ENCODE data around the gene CFDP1.

DNA sequence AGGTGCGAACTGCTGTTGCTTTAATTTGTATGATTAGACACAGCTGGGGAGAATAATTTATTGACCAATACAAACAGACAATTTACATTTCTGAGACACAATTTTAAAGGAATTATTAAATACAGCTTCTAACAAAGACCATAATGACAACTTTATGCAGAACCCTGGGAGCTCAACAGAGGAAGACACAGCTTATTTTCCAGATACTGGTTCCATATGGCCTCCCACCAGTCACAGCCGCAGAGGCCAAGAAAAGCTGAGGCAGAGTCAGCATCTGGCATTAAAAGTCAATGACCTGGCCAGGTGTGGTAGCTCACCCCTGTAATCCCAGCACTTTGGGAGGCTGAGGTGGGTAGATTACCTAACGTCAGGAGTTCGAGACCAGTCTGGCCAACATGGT lies 115.8 kb downstream of the CFDP1 start:
- TF ChIP-seq CTCF (conservative IDR thresholded peaks at IDR 0.05; ENCODE audit: low read length) = no peak
- TF ChIP-seq EZH2phosphoT487 (IDR thresholded peaks at IDR 0.05; ENCODE audit: borderline replicate concordance) = no peak

Measured in Loucy (cell line).